Activated CD8-positive, alpha-beta memory T cell treated with anti-CD3 and anti-CD28 coated beads for 36 hours (primary cell): Measurements from ENCODE around the gene KLLN. TPM values are rescaled to one million over a fixed set of nuclear protein-coding genes. Genes with fewer than 3 reads are reported as not detected.
"Not testable (repeated sequence)": the region's sequence is repeated elsewhere in the genome, so short reads cannot be mapped to it uniquely, and the experiment has no call there.

Source experiments
- CTCF ChIA-PET: fragments of 350-600 bp; sonication (Branson Sonifier 250); formaldehyde crosslinking; loops from one replicate; lab custom pipeline; 2021; ENCODE audit warnings: antibody characterized with exemption; lab: Charles Lee
- POLR2A ChIA-PET: fragments of 350-600 bp; sonication (Branson Sonifier 250); formaldehyde crosslinking; loops from one replicate; lab custom pipeline; 2021; ENCODE audit warnings: antibody characterized with exemption; lab: Charles Lee
- total RNA-seq, 2 experiments: library from RNA; stranded (reverse); gene quantifications; one replicate each; pipeline ENCODE4 v1.2.3, GENCODE V29; 2021

Gene KLLN
- total RNA-seq, 2 experiments from 2014 or later: 0.80 to 1.0 TPM

DNA sequence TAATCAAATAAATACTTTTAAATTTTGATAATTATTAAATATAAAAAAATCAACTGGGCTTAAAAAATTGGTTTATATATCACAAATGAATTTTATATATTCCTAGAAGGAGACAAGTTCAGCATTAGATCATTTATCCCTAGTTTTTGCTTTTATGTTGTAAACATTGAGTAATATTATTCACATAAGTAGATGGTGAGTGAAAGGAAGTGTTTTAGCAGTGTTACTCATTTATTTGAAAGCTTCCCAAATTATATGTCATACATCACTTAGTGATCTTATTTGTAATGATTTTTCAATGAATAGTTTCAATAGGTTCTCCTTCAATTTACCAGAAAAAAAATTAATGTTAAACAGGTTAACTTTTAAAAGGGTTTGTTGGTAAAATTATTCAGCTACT is 15.8 kb downstream of the KLLN start:
- POLR2A ChIA-PET: no interaction called here
- CTCF ChIA-PET: no interaction called here

GRCh38 chr10:87846711-87847110 is 16.6 kb downstream of the KLLN start:
- CTCF ChIA-PET: interaction anchor here (0.7 kb wide), 2 partner anchors 79 to 349 kb away, joined by 3 read pairs; no protein-coding TSS in a partner anchor
- POLR2A ChIA-PET: not testable (repeated sequence)

GRCh38 chr10:87846023-87846422 is 17.3 kb downstream of the KLLN start:
- ChIA-PET CTCF (interaction anchor here (0.7 kb wide), 2 partner anchors 80 to 349 kb away, joined by 3 read pairs; no protein-coding TSS in a partner anchor), POLR2A (no interaction called here)

DNA sequence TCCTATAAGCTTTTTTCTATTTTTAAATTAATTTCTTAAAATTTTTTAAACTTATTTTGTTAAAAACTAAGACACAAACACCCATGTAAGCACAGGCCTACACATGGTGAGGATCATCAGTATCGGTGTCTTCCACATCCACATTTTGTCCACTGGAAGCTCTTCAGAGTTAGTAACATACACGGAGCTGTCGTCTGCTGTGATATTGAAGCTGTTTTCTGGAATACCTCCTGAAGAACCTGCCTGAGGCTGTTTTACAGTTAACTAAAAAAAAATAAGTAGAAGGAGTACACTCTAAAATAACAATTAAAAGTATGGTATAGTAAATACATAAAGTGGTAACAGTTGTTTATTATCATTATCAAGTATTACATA is 17.7 kb downstream of the KLLN start:
- CTCF ChIA-PET: no interaction called here
- POLR2A ChIA-PET: no interaction called here

DNA sequence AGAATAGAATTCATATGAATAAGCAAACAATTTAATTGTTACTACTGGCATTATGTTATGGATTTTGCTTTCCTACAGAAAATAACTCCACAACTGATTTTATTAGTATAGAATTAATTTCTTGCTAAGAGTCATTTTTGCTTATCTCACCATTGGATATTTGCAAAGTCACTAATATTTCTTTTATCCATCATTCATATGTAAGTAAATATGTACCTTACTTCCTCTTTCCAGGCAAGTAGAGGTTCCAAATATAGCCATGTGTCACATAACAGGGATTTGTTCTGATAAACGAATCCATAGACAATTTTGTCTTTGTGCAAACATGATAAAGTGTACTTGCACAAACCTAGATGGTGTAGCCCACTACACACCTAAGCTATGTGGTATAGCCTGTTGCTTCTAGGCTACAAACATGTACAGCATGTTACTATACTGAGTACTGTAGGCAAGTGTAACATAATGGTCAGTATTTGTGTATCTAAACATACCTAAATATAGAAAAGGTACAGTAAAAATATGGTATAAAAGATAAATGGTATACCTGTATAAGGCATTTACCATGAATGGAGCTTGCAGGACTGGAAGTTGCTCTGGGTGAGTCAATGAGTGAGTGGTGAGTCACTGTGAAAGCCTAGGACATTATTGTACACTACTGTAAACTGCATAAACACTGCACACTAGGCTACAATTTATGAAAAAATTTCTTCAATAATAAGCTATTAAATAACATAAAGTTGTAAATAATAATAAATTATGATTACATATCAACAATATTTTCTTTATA is 18.3 kb downstream of the KLLN start:
- POLR2A ChIA-PET: no interaction called here
- CTCF ChIA-PET: no interaction called here

DNA sequence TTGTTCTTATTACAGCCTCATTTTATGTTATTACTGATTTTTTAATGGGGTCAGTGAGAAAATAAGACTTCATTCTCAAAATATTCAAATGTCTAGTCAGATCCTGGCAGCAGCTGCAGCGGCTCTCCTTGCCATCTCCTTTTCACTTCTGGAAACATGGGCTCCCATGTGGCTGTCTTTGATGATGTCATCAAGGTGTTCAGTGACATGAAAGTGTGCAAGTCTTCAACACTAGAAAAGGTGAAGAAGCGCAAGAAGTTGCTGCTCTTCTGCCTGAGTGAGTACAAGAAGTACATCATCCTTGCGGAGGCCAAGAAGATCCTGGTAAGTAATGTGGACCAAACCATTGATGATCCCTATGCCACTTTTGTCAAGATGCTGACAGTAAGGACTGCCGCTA is 19.6 kb downstream of the KLLN start:
- ChIA-PET CTCF (no interaction called here), POLR2A (no interaction called here)

GRCh38 chr10:87842776-87843497 is 20.4 kb downstream of the KLLN start:
- POLR2A ChIA-PET: interaction anchor here (0.7 kb wide), 1 partner anchor 313 kb away, joined by 6 read pairs; no protein-coding TSS in a partner anchor
- CTCF ChIA-PET: no interaction called here

GRCh38 chr10:87842220-87842641 is 21.1 kb downstream of the KLLN start:
- CTCF ChIA-PET: no interaction called here
- POLR2A ChIA-PET: no interaction called here

DNA sequence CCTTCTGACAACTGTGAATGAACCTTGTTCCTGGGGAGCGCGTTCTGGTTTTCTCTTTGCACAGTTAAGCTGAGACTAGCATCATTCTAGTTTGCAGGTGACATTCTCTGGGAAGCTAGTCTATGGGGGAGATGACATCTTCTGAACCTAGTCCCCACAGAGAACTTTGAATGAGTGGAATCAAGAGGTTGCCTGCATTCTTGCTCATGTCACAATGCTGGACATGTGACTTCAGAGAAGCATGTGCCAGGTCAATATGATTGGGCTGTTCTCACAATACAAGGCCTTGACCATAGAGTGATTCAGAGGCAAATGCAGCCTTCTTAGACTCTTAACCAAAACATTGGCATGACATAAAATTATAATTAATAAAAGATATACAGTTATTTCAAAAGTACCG is 22.1 kb downstream of the KLLN start:
- ChIA-PET CTCF (no interaction called here), POLR2A (no interaction called here)

DNA sequence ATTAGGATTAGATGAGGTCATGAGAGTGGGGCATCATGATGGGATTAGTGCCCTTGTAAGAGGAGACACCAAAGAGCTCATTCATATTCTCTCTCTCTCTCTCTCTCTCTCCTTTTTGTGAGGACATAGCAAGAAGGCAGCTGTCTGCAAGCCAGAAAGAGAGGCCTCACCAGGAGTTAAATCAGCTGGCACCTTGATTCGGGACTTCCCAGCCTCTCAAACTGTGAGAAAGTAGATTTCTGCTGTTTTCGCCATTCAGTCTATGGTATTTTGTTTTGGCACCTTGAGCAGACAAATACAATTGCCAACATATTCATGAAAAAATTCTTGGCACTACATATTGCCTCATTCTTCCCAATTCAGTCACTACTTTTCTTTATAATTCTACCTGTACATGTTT is 24.7 kb downstream of the KLLN start:
- CTCF ChIA-PET: no interaction called here
- POLR2A ChIA-PET: interaction anchor here (0.6 kb wide), 1 partner anchor 47 kb away, joined by 3 read pairs; no protein-coding TSS in a partner anchor

- CTCF ChIA-PET: no interaction called here
- POLR2A ChIA-PET: no interaction called here
Observed at GRCh38 chr10:87837445-87837844, 25.9 kb downstream of the KLLN start.

GRCh38 chr10:87836098-87836497 is 27.2 kb downstream of the KLLN start:
- ChIA-PET POLR2A (no interaction called here), CTCF (no interaction called here)

- ChIA-PET POLR2A (interaction anchor here (0.7 to 1.8 kb wide), 4 partner anchors 11 to 573 kb away, joined by 3 to 5 read pairs (median 4); partner anchors contain the start of gene ATAD1), CTCF (interaction anchor here (2.0 kb wide), 1 partner anchor 12 kb away, joined by 6 read pairs; the partner anchor contains the start of gene ATAD1)
Observed at GRCh38 chr10:87829986-87830729, 33.2 kb downstream of the KLLN start.

DNA sequence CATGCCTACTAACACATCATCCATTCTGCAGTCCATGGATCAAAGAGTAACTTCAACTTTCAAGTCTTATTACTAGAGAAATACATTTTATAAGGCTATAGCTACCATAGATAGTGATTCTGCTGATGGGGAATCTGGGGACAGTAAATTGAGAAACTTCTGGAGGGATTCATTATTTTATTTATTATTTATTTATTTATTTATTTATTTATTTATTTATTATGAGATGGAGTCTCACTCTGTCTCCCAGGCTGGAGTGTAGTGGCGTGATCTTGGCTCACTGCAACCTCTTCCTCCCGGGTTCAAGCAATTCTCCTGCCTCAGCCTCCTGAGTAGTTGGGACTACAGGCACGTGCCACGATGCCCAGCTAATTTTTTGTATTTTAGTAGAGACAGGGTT is 34.3 kb downstream of the KLLN start:
- POLR2A ChIA-PET: interaction anchor here (1.3 to 2.3 kb wide), 2 partner anchors 11 to 33 kb away, joined by 4 to 15 read pairs; partner anchors contain the start of gene ATAD1
- CTCF ChIA-PET: interaction anchor here (1.0 to 2.0 kb wide), 3 partner anchors 10 to 754 kb away, joined by 3 to 6 read pairs (median 4); partner anchors contain the start of gene ATAD1

DNA sequence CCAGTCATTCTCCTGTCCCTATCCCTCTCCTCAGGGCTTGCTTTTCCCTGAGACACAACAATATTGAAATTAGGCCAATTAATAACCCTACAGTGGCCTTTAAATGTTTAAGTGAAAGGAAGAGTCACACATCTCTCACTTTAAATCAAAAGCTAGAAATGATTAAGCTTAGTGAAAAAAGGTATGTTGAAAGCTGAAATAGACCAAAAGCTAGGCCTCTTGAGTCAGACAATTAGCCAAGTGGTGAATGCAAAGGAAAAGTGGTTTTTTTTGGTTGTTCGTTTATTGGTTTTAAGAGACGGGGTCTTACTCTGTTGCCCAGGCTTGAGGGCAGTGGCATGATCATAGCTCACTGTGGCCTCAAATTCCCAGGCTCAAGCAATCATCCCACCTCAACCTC is 35.7 kb downstream of the KLLN start:
- POLR2A ChIA-PET: interaction anchor here (2.3 kb wide), 1 partner anchor 10 kb away, joined by 15 read pairs; the partner anchor contains the start of gene ATAD1

GRCh38 chr10:87826653-87827052 is 36.7 kb downstream of the KLLN start:
- ChIA-PET CTCF (no interaction called here), POLR2A (interaction anchor here (1.0 kb wide), 1 partner anchor 8 kb away, joined by 3 read pairs; the partner anchor contains the start of gene ATAD1)

More for the DNA sequence above, 35.7 kb downstream of the KLLN start:
- CTCF ChIA-PET: interaction anchor here (1.1 kb wide), 1 partner anchor 9 kb away, joined by 5 read pairs; the partner anchor contains the start of gene ATAD1

DNA sequence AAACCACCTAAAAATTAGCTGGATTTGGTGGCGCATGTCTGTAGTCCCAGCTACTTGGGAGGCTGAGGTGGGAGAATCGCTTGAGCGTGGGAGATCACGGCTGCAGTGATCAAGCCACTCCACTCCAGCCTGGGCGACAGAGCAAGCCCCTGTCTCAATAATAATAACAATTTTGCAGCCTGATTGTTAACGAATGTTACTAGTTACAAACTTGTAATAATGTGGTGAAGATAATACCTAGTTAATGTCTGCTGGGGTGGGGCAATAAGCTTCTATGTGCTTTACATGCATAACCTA is 44.1 kb downstream of the KLLN start:
- CTCF ChIA-PET: interaction anchor here (1.2 to 1.7 kb wide), 3 partner anchors 9 to 43 kb away, joined by 3 to 11 read pairs (median 4); partner anchors contain the start of genes KLLN and PTEN
- POLR2A ChIA-PET: interaction anchor here (1.8 to 2.6 kb wide), 2 partner anchors 11 to 43 kb away, joined by 5 to 28 read pairs; no protein-coding TSS in a partner anchor

DNA sequence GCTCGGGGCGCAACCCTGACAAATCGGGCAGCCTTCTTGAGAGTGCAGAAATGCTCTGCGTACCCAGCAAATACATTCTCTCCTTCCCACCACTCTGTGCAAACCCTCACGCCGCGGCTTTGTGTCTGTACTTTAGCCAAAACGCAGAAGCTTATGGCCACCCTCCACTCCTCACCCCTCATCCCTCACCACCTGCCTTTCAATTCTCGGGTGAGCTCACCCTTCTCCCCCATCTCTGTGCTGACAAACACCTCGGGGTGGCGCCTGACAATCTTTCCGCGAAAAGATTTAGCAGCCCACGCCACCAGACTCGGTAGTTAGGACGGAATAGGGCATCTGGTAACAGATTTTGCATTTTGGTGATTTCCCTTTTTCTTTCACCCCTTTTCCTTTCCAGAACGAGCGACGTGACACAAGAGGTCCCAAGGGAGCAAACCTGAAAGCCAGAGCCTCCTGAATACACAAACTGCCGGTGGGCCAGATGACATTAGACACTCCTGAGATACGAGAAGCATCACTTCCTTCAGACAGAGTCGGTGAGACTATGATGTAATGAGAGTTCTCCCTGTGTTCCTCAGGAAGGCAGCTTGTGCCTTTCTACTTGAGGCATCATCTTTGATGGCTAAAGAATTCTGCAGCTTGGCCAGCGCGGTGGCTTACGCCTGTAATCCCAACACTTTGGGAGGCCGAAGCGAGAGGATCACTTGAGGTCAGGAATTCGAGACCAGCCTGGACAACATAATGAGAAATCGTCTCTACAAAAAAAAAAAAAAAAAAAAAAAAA is 44.6 kb downstream of the KLLN start:
- CTCF ChIA-PET: interaction anchor here (1.0 to 1.7 kb wide), 7 partner anchors 9 to 301 kb away, joined by 3 to 11 read pairs (median 4); partner anchors contain the start of genes KLLN and PTEN
- POLR2A ChIA-PET: interaction anchor here (0.9 to 2.6 kb wide), 7 partner anchors 8 to 56 kb away, joined by 3 to 28 read pairs (median 3); no protein-coding TSS in a partner anchor
